HG03175 (cell line): ENCODE results near the gene TPPP3.

ENCODE experiments used
- ATAC-seq: cut with Tn5 transposase; IDR thresholded peaks from one replicate; pipeline ENCODE4 v1.9.1; 2021; ENCODE audit warnings: mild to moderate bottlenecking, moderate library complexity; ENCODE audit not compliant: unreplicated experiment

TPPP3 gene

GRCh38 chr16:67406111-67406971 is 13.0 kb upstream of the TPPP3 start:
- no peak for ATAC-seq

DNA sequence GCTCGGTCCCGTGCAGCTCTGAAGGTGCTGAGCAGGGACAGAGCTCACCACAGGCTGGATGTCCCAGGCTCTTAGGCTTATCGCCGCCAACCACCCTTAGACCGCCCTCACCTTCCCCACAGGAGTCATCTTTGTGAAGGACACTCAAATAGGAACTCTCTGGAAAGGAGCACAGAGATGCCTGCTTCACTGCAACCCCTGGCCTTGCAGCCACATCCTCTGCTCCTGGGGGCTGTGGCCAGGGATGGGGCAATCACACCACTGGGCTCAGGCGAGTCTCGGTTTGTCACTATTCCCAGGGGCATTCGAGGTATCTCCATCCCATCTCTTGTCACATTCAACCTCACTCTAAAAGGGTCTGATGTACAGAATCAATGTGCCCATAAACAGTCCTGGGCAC is 12.0 kb upstream of the TPPP3 start:
- ATAC-seq = no peak

DNA sequence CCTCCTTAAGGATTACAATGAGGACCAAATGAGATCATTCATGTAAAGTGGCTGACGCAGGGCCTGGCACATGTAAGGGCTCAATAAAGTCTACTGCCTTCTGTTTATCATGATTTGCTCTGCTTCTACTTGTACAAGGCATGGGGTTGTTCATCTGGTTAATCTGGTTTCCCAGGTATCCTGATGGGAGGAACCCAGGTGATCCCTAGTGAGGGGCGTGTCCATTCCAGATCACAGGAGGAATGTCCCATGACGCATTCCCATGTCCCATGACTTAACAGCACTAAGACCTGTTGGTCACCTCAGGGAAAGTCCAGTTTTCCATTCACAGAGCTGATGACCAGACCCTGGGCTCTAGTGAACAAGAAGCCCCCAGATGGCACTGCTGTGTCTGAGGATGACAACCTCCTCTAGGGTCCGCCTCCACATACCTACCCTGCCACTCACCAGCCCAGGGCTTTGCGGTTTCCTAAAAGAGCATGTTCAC is 11.5 kb upstream of the TPPP3 start:
- no peak for ATAC-seq

DNA sequence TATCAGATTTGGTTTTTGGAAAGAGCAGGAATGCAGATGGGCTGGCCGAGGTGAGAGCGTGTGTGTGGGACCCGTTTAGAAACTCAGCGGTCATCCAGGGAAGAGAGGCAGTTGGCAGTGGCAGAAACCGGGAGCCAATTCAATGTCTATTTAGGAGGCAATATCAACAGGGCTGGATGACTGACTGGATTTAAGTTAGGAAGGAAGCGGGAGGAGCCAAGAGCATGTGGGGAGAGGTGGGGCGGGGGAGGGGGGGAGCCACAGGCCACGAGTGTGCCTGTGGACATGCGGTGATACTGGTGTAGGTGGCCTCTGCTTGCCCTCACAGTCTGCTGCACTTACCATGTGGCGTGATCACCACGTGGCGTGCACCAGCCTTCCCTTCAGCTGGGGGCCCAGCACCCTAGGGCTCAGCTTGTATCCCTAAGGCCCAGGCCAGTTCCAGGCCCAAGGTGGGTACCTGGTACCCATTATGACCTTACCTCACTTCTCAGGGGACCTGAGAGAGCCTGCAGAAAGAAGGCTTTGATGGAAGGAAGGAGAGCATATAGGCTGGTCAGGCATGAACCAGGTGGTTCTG is 10.8 kb upstream of the TPPP3 start:
- ATAC-seq = no peak

DNA sequence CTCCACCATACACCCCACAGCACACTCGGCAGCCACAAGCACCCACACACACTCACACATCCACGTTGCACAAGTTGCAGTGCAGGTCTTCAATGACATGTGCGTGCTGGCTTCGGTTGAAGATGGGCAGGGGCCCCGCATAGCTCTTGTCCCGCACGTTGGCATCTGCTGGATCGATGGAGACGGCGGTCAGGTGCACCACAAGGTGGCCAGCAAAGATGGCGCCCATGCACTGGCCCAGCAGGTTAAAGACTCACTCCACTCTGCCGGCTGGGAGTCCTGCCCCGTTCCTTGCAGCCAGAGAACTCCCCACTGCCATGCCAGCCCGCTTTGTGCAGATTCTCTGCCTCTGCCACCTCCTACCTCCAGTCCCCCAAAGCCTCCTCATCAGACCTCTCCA is 7.6 kb upstream of the TPPP3 start:
- ATAC-seq = no peak

DNA sequence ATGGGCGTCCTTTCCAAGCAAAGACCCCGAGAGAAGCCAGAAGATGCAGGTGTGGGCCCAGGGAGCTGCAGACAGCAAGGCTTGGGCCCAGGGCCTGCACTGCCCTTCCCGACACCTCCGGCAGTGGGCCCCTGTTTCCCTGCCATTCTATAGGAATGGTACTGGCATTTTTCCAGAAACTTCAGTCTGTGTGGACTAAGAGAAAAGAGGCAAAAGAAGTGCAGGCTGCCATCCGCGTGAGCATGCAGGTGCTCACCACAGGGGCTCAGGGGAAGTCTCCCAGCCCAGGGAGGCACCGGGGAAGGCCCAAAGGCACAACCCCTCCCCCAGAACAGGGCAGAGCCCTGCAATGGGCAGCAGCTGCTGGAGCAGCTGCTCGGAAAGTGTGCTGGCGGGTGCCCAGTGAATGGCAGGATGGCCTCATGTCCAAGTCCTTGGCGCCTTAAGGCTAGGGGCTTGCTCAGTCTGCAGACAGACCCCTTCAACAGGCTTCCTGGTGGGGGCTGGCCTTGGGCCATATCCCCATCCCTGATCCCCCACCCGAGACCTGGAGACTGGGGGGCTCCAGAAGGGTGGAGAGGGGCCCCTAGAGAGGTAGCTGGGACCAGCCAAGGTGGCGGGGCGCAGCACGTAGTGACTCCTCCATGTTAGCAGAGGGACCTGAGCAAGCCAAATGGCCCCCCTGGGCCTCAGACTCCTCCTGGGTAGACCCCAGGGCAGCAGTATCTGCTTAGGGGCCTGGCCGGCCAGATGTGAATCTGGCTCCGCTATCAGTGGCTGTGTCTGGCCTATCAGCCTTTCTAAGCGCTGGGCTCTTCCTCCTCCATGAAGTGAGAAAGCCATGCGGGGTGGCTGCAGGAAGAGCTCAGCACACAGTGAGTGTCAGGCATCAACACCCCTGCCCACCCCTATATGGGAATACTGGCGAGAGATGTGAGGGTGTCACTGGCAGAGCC is 6.7 kb upstream of the TPPP3 start:
- ATAC-seq = no peak

DNA sequence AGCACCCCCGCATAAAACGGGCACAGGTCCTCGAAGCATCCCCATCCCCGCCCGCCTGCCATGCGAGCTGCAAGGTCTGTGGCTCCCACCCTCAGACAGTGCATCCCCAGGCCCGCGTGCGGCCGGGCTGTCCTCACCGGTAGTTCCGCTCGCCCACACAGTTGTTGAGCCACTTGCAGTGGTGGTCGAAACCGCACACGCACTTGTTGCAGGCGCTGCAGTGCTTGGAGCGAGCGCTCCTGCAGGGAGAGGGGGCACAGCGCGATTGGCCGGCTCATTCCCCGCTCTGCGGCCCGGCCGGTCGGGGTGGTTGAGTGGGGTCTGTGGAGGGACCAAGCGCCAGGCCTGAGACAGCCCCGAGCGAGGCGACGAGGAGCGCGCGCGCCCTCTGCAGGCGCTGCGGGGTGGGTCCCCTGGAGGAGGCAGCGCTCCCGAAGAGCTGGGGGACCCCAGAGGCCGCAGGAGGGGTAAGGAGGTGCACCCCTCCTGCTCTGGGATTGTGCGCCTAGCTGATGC is 6.0 kb upstream of the TPPP3 start:
- no peak for ATAC-seq

DNA sequence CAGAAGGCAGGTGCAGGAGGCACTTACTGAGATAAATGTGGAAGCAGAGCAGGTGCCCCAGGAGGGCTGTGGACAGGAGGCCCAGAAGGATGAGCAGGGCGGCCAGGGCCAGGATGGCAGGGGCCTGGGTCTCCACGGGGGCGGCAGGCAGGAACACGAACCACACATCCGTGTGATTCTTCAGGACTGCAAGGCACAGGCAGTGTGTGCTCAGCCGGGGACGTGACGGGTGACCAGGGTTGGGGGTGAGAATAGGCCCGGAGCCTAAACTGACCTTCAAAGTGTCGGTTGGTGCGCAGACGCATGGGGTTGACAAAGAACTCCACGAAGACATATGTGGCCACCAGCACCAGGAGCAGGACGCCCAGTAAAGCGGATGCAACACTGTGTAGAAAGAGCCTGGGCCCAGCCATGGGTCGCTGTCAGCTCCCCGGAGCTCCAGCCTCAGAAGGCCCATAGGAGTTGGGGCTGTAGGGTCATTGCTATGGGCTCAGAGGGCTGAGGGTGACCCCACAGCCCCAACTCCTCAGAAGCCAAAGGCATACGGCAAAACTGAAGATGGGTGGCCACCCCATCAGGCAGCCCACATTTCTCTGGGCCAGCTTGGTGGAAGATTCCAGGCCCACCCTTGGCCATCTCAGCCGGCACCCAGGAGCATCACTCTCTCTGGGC is 5.4 kb upstream of the TPPP3 start:
- ATAC-seq = no peak

GRCh38 chr16:67397812-67398545 is 4.7 kb upstream of the TPPP3 start:
- ATAC-seq = no peak

DNA sequence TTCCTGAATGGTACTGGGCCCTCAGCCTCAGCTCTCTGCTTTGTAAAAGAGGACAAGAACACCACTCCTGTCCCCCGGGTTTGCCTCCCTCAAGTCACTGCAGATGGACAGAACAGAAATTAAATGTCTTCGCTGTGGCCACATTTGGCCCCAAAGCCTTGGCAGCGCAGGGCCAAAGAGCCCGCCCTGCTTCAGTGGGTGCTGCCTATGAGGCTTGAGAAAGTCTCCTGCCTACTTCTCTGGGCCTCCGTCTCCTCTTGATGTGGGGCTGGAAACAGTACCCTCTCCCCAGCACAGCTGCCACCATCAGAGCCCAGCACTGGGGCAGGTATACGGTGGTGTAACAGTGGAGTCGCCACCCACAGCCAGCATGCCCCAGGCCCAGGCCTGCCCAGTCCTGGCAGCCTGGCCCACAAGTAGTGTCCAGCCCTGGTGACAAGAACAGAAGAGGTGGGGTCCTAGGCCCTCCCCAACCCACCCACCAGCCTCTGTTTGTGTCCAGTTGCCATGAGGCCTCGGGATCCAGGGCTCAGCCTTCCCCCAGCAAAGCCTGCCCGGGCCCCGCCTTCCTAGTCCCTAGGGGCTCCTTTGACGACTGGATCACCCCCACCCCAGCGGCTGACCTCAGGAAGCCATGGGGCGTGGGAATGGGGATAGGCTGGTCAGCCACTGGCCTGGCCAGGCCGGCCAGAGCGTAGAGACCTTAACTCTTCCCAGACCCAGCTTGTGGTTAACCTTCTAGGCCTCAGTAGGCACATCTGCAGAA is 3.9 kb upstream of the TPPP3 start:
- no peak for ATAC-seq

DNA sequence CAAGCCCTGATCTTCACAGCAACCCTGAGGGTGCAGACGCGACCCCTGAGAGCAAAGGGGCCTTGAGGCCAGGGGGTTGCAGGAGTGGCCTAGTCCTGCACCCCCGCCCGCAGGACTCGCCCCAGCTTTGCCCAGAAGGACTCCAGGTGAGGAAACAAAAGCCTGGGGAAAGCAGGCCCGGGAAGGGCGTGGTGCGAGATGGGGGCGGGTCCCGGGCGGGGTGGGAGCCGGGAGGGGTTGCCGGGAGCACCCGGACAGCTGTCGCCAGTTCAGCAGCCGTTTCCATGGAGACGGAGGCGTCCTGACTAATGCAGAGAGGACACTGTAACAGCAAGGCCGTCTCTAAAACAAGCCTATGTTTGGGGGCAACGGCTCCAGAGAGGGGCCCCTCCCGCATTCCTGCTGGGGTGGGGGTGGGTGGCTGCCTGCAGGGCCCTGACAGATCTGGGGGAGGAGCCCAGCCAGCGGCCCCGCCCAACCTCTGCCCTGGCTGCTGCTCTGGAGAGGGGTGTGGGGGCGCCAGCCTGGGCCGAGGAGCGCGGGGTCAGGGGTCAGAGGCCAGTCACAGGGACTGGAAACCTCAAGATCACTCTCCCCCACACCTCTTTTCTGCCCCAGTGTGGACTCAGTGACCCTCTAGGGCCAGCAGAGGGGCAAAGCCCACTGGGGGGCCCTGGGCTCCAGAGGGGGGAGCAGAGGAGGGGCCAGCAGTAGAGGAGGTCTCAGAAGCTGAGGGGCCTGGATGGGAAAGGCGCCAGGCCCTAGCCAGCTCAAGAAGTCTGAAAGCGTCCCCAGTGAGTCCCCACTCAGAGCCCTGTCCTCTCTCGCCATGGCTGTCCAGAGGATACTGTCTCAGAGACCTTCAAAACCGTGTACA is 3.1 kb upstream of the TPPP3 start:
- ATAC-seq = no peak

DNA sequence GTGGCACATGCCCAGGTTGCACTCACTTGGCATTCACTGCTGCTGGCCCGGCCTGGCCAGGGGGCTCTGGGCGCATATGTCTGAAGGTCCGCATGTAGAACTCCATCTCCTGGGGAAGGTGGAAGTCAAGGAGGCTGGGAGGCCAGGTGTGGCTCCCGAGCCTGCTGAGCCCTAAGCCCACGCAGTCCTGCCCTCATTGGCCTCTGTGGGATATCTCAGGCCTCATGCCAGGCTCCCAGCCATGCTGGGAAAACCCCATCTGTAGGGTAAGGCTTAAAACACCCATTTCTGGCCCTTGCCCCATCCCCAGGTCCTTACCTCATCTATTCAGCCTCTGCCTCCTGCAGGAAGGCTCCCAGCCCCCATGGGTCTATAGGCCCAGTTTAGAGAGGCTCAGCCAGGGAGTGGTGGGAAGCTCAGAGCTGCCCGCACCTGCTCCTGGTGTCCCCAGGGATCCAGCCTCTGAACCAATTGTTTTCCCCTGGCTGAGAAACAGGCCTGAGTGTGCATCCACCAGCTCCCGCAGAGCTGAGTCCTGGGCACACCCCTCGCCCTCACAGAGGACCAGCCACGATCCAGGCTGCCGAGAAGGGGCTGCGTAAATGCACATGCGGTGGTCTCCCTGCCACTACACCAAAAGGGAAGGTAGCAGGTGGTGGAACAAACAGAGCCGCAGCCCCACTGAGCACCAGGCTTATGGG is 2.3 kb upstream of the TPPP3 start:
- ATAC-seq = no peak

GRCh38 chr16:67395105-67395457 is 1.8 kb upstream of the TPPP3 start:
- ATAC-seq = no peak

DNA sequence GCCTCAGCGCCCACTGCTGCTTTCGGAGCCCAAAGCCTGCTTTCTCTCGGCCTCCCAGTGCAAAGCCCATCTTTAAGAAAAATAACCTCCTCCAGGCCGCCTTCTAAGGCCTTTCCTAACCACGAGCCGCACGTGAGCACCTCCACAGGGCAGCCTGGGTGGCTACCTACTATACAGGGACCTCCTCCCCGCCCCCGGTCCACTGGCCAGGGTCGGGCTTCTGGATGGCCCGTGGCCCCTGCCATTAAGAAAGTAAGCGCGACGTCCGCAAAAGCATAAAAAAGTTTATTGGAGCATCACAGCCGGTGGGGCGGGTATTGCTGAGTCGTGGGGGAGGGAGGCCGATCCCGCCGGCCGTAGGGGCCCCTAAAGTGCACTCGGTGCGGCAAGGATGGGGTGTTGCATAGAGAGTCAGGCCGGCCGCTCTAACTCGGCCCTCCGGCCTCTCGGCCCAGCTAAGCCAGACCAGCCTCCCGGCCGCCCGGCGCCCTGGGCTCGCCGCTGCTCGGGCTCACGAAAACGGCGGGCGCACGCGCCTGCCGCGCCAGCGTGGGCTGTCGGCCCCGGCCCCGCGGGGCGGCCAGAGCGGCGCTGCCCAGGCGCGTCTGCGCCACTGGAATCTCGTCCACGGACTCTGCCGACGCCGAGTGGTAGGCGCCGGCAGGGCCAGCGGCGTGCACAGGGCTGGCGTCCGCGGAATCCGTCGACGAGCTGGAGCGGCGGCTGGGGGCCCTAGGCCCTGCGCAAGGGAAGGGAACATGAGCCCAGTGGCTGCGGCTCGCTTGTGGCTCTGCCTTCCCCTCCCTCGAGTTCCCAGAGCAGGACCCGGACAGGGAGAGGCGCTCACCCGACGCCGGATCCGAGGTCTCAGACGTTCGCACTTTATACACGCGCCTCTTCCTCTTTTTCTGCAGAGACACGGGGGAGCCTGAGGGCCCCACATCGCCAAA is 1.1 kb upstream of the TPPP3 start:
- ATAC-seq = no peak

DNA sequence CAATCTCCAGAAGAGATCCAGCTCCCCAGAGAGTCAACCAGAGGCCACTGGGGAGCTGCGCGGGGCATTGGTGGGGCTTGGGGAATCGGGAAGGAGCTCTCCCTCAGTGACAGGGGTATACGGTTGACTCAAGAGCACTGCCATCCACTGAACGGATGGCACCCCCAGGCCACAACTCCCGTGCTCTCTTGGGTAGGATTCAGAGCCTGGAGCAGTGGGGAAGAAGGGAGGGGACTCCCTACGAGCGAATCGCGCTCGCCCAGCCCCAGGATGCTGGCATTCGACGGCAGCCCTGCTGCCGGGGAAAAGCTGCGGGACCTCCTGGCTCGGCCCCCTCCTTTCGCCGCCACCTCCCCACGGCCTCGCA is 473 bp upstream of the TPPP3 start:
- ATAC-seq = no peak

DNA sequence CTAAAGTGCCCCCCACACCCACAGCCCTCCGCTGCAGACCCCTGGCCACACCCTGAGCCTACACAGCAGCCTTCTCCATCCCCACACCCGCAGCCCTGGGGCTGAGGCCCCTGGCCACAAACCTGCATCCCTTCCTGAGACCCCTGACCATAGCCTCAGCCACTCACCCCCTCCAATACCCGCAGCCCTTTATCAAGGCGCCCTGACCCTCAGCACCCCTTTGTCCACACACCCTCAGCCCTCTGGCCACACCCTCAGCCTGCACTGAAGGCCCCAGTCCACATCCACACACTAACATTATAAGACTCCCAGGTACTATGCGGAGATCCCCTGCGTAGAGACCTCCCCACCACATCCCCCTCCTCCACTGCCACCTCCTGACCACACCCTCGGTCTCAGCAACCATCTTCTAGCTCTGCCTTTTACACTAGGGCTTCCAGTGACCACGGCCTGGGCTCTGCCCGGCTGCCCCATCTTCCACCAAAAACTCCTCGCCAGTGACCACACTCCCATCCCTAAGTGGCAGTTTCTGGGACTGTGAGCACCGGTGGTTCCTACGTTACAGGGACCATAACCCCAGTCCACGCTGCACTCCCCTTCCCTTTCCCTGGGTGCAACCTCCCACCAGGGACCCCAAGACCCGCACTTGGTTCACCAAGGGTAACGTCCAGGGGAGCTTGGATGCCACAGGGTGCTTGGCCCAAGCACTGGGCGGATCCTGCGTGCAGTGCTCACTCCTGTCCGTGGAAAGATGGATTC is 818 bp downstream of the TPPP3 start:
- ATAC-seq = no peak
